Mucosa of stomach (tissue), 1 donor: ENCODE results near the gene AOAH.
"Not testable (repeated sequence)": the region's sequence is repeated elsewhere in the genome, so short reads cannot be mapped to it uniquely, and the experiment has no call there.

Experiments used
- H3K27me3 ChIP-seq: one replicate; pipeline ENCODE4 v1.7.0; 2013; ENCODE audit warnings: mild to moderate bottlenecking, low read length; ENCODE audit not compliant: control insufficient read depth, insufficient read depth
- H3K36me3 ChIP-seq: one replicate; pipeline ENCODE4 v1.7.0; 2013; ENCODE audit warnings: low read length; ENCODE audit not compliant: control insufficient read depth, insufficient read depth
- H3K4me1 ChIP-seq: one replicate; pipeline ENCODE4 v1.7.0; 2013; ENCODE audit warnings: mild to moderate bottlenecking, low read length; ENCODE audit not compliant: control insufficient read depth, insufficient read depth
- H3K4me3 ChIP-seq: one replicate; pipeline ENCODE4 v1.7.0; 2013; ENCODE audit warnings: low read length
- H3K9ac ChIP-seq: one replicate; pipeline ENCODE4 v1.7.0; 2013; ENCODE audit warnings: mild to moderate bottlenecking, low read length, moderate library complexity
- H3K9me3 ChIP-seq: one replicate; pipeline ENCODE4 v1.7.0; 2013; ENCODE audit warnings: mild to moderate bottlenecking, low read length, moderate library complexity; ENCODE audit not compliant: control insufficient read depth
- donor health status: Pancreatic carcinoma.

The AOAH gene

DNA sequence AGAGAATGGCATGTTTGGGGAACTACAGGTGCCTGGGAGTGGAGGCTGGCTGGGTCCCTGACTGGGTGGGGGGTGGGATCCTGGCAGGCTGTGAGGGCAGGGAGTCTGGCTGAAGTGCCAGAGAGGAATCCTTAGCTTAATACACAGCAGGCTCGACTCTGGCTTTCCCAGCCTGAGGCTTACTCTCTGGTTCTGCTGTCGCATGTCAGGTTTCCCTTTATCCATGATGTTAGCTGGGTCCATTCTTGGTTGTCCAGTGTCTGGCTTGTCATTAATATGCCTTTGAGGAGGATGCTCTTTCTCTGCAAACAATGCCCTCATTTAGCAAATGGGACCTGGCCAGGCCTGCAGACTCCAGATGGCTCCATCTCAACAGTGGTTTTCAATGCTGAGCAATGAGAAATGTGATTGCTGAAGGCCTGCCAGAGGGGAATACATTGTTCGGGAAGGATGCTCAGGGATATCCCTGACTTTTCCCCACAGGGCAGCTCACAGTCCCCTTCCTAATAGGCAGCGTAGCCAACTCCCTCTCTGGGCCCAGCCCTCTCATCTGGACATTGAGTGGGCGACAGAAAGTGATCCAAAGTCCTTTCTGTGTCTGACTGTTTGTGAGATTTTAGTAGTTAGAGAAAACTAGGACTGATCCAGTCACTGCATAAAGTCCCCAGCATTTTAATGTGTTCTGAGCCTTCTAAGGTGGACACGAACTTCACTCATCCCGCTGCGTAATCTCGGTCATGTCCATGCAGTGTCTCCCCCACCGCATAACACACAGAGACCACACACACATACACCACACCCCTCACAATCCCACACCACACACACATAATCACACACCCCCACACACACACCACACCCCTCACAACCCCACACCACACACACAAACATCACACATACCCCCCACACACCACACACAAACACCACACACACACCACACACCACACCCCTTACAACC lies 209.7 kb downstream of the AOAH start:
- Histone ChIP-seq H3K4me3 (no peak overlapping the region), H3K27me3 (no peaks in the 10 kb centered on the region), H3K9ac (no peak overlapping the region), H3K36me3 (no peaks in the 10 kb centered on the region), H3K9me3 (no peaks in the 10 kb centered on the region), H3K4me1 (no peaks in the 10 kb centered on the region)

- no peak overlapping the region for H3K4me3 ChIP-seq
- H3K27me3 ChIP-seq, result no peaks in the 10 kb centered on the region
- no peaks in the 10 kb centered on the region for H3K4me1 ChIP-seq
- no peaks in the 10 kb centered on the region for H3K36me3 ChIP-seq
- H3K9me3 ChIP-seq, result no peaks in the 10 kb centered on the region
- no peak overlapping the region for H3K9ac ChIP-seq
These were observed 210.9 kb downstream of the AOAH start for GRCh38 chr7:36513393-36513792.

DNA sequence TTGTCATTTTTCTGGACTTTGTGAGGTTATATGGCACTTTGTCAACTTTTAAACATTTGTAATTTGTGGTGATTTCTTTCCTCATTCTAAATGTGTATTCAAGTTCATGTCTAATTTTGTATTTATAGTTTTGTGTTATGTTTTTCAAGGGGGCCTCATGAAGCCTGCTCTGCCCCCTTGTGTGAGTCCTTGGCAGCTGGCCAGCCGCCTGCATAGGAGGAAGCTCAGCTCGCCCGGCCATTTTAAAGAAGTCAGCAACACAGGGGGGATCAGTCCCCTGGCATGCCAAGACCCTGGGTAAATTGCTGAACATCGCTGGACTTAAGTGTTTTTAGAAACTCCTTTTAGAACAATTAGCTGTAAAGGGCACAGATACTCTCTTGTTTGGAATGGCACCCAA lies 211.7 kb downstream of the AOAH start:
- H3K27me3 ChIP-seq, result no peaks in the 10 kb centered on the region
- H3K4me1 ChIP-seq, result no peaks in the 10 kb centered on the region
- no peaks in the 10 kb centered on the region for H3K36me3 ChIP-seq
- H3K4me3 ChIP-seq, result no peak overlapping the region
- H3K9ac ChIP-seq, result no peak overlapping the region
- H3K9me3 ChIP-seq, result no peaks in the 10 kb centered on the region

DNA sequence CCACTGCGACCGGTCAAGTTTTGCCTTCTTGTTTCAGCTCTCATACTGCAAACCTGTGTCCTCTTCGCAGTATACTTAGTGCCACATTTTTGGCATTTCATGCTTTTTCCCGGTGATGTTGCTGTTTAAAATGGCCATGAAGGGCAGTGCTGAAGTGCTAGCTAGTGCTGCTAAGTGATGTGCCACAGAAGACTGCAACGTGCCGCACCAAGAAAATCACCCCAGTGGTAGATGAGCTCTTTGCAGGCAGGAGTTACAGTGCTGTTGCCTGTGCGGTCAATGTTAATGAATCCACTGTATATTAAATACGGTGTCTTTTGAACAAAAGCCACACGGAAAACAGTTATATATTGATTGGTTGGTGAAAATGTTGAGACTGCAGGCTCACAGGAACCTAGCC lies 214.3 kb downstream of the AOAH start:
- Histone ChIP-seq H3K27me3 (no peaks in the 10 kb centered on the region), H3K9ac (no peak overlapping the region), H3K4me3 (no peak overlapping the region), H3K9me3 (no peaks in the 10 kb centered on the region), H3K4me1 (no peaks in the 10 kb centered on the region), H3K36me3 (no peaks in the 10 kb centered on the region)

DNA sequence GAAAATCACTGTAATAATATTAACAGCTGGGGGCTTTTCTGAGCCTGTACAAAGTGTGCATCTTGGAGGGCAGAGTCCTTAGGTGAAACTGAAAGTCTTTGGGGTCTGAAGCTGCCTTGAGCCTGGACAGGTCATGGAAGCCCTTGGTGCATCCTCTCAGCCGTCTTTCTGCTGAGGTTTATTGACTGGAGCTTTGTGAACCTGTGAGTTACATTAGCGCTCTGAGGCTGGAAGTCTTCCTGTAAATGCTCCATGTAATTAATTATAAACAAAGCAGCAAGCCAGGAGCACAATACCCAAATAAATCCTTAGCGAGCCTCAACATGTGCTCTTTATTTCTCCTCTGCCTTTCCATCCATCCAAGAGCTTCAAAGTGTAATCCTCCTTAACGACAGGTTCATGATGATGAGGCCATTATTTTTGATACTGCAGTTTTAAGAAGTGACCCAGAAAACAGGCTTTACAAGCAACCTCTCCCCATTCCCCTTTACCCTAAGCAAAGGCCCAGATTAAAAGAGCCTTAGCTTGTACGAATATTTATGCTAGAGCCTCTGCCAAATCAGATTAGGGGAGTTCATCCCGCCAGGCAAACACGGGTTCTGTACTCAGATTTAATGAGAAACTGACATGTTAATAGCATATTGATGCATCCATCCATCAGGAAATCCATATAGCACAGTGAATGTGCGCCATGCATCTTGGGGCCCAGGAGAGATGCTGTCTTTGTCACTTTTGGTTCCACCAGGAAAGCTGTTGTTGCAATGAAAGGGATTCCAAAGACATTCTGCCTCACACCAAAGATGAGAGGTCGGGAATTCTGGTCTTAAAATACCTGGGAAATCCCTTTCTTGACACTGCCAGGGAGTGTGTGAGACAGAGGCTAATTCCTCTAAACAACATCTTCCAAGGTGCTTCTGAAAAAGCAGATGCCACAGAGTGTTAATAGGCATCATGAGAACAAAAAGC lies 216.5 kb downstream of the AOAH start:
- H3K36me3 ChIP-seq, result no peaks in the 10 kb centered on the region
- no peaks in the 10 kb centered on the region for H3K4me1 ChIP-seq
- H3K4me3 ChIP-seq, result no peak overlapping the region
- H3K9ac ChIP-seq, result no peak overlapping the region
- no peaks in the 10 kb centered on the region for H3K9me3 ChIP-seq
- no peaks in the 10 kb centered on the region for H3K27me3 ChIP-seq

DNA sequence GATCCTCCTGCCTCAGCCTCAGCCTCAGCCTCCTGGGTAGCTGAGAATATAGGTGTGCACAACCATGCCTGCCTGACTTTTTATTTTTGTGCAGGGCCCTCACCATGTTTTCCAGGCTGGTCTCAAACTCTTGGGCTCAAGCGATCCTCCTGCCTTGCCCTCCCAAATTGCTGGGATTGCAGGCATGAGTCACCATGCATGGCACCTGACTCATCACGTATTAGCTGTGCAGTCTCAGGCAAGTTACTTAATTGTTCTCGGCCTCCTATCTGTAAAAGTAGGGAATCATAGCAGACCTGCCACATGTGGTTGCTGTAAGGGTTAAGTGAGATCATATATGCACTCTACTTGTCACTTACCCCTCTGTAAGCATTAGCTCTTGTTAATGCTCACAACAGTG lies 217.5 kb downstream of the AOAH start:
- no peaks in the 10 kb centered on the region for H3K9me3 ChIP-seq
- no peak overlapping the region for H3K4me3 ChIP-seq
- no peaks in the 10 kb centered on the region for H3K36me3 ChIP-seq
- H3K9ac ChIP-seq, result no peak overlapping the region
- no peaks in the 10 kb centered on the region for H3K27me3 ChIP-seq
- H3K4me1 ChIP-seq, result no peaks in the 10 kb centered on the region

DNA sequence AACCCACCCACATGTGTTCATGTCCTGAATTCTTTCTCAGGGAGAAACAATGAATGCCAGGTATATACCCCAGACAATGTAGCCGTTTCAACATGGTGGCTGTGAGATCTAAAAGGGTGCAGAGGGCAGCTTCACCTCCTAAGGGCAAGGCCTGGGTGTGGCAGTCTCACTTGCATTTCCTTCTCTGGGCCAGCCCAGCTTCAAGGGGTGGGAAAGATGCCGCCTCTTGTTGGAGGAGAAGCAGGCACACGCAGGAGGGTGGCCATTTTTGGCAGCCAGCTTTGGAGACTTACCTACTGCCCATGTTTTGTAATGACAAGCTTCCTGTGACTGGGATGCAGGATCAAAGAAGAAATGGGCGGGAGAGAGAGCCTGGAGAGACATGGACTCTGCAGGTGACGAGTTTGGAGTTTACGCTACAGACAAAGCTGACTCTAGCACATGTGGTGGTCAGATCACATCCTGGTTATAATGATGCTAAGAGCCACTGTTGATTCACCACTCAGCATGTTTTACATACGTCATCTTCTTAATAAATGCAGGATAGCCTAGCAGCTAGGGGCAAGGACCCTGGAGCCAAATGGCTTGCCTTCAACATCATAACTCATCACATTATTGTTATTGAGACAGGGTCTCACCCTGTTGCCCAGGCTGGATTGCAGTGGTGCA lies 218.0 kb downstream of the AOAH start:
- H3K27me3 ChIP-seq, result no peaks in the 10 kb centered on the region
- H3K9me3 ChIP-seq, result no peaks in the 10 kb centered on the region
- no peaks in the 10 kb centered on the region for H3K4me1 ChIP-seq
- no peak overlapping the region for H3K4me3 ChIP-seq
- H3K36me3 ChIP-seq, result no peaks in the 10 kb centered on the region
- no peak overlapping the region for H3K9ac ChIP-seq

- H3K4me3 ChIP-seq, H3K4me1 ChIP-seq, H3K9me3 ChIP-seq: not testable (repeated sequence)
These were observed 219.7 kb downstream of the AOAH start for GRCh38 chr7:36504617-36505016.

GRCh38 chr7:36504216-36504615 lies 220.1 kb downstream of the AOAH start:
- not testable (repeated sequence) for H3K36me3 ChIP-seq, H3K4me3 ChIP-seq

More at GRCh38 chr7:36504617-36505016, 219.7 kb downstream of the AOAH start:
- not testable (repeated sequence) for H3K36me3 ChIP-seq, H3K27me3 ChIP-seq, H3K9ac ChIP-seq

DNA sequence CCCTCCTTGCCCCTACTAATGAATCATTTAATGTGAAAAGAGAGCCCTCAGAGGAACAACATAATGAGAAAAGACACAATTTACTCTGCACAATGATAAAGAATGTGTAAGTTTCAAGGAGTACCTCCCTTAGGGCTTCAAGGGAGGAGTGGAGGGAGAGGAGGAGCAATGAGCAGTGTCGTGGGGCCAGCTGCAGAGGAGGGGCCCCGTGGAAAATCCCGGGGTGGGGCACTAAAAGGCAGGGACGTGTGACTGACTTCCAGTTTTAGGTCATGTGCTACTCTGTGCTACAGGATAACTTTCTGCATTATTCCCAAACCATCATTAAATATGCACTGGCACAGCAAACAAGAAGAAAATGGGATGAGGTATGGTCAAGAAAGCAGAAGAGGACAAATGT lies 226.5 kb downstream of the AOAH start:
- H3K9me3 ChIP-seq, result no peaks in the 10 kb centered on the region
- no peaks in the 10 kb centered on the region for H3K4me1 ChIP-seq
- no peak overlapping the region for H3K4me3 ChIP-seq
- H3K36me3 ChIP-seq, result no peaks in the 10 kb centered on the region
- H3K27me3 ChIP-seq, result no peaks in the 10 kb centered on the region
- H3K9ac ChIP-seq, result no peak overlapping the region

More at GRCh38 chr7:36504216-36504615, 220.1 kb downstream of the AOAH start:
- not testable (repeated sequence) for H3K4me1 ChIP-seq, H3K9me3 ChIP-seq, H3K27me3 ChIP-seq, H3K9ac ChIP-seq

- H3K4me3 ChIP-seq, H3K36me3 ChIP-seq, H3K9ac ChIP-seq, H3K27me3 ChIP-seq, H3K9me3 ChIP-seq, H3K4me1 ChIP-seq: not testable (repeated sequence)
These were observed 227.1 kb downstream of the AOAH start for GRCh38 chr7:36497176-36497575.
